SW 1271 (cell line): Measurements from ENCODE around the gene CDH4.

Source experiments
- DNase-seq, 2 experiments: peaks; one replicate each; lab custom pipeline; 2025; lab: John Stamatoyannopoulos, UW

CDH4 gene

DNA sequence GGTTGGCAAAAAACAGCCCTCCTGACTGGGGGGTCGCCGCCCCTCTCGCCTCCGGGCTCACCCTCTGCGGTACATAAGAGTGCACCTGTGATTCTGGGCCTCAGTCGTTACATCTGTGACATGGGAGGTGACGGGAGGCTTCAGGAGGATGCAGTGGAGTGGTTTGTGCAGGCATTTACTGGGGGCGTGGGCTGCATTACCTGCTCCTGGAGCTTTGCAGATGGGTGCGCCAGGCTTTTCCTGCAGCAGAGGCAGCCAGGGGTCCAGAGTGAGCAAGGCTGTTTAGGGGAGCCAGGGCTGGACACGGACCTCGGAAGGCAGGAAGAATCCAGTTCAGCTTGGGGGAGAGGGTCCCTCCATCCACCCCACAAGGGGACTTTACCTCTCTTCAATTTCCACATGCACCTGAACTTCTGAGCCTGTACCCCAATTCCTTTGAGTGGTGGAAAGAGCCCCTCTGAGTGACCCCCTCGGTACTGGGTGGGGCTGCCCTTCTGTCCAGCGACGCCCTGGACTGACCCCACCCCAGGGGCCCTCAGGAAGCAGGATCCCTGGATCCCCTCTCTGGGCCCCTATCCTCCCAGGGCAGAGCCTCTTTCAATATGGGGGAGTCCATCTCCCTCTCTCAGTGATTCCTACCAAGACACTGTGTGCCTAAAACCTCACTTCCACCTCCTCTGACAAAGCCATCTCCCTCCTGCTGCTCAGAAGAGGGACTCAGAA lies 679.6 kb downstream of the CDH4 start:
- no peak for DNase-seq

DNA sequence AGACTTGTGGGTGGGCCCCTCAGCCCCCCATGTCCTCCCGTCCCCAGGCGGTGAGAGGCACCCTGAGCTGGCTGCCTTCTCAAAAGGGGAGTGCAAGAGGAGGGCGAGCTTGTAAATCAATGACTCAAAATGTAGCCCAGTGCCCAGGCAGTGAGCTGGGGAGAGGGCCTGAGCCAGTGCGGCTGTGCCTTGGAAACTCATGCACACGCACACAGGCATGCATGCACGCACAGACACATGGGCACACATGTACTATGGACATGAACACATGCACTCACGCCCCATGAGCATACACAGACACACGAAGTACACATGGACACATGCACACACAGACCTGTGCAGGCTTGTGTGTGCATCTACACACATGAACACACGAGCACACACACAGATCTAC lies 680.1 kb downstream of the CDH4 start:
- no peak for DNase-seq

DNA sequence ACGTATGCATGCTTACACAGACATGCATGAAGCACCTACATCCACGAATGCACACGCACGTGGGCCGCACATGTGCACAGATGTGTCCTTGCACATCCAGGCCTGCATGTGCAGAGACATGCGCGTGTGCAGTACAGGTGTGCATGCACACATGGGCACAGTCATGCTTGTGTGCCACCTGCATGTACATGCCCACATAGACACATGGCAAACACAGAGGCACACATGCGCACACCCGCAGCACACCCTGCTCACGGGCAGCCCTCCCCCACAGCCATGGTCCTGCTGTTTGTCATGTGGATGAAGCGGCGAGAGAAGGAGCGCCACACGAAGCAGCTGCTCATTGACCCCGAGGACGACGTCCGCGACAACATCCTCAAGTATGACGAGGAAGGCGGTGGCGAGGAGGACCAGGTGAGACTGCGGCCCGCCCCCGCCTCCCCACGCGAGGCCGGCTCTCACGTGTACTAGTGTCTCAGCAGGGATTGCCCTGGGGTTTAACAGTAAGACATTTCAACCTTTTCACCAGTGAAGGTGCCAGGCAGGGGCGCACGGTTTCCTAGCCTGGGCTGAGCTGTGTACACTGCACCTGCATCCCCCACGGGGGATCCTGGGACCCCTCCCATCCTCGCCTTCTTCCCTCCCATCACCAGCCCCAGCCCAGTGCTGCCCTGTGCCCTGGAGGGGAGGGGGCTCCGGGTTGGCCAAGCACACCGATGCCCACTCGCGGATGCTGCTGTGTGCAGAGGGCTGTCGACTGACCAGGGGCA lies 680.8 kb downstream of the CDH4 start:
- DNase-seq: no peak

GRCh38 chr20:61933481-61933950 lies 681.5 kb downstream of the CDH4 start:
- no peak for DNase-seq

- no peak for DNase-seq
Observed at GRCh38 chr20:61933951-61934715, 682.1 kb downstream of the CDH4 start.

- no peak for DNase-seq
Observed at GRCh38 chr20:61934716-61935530, 682.9 kb downstream of the CDH4 start.

- no peak for DNase-seq
Observed at GRCh38 chr20:61935926-61936700, 684.1 kb downstream of the CDH4 start.

GRCh38 chr20:61936701-61937131 lies 684.7 kb downstream of the CDH4 start:
- DNase-seq: no peak

DNA sequence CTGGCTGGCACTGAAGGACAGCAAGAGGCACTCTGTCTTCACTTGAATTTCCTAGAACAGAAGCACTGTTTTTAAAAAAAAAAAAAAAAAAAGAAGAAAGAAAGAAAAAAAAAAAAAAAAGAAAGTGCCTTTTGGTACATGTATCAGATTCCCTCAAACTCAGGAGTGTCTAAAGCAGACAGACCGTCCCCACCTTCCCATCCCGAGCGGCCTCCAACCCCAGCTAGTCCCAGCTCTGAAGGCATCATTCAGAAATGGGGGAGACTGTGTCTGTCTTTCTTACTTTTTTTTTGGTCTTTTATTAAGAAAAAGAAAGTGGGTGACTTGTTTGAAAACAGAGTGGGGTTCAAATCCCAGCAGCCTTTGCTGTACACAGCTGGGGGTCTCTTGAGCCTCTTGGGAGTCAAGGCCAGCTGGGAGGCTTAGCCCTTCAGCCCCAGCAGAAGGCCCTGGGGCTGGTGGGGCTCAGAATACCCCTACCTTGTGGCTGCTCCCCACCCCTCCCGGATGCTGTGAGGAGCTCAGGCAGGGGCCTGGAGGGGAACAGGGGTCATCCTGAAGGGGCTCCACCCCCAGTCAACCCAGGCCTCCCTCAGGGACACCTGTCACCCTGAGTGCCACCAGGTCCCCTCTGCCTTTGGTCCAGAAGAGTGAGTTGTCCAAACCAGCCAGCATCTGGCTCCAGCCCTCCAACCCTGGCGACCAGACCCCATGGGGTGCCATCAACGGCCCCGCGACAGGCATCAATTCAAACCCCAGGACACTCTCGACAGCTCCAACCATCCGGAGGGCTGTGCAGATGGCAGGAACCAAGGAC lies 685.3 kb downstream of the CDH4 start:
- no peak for DNase-seq

DNA sequence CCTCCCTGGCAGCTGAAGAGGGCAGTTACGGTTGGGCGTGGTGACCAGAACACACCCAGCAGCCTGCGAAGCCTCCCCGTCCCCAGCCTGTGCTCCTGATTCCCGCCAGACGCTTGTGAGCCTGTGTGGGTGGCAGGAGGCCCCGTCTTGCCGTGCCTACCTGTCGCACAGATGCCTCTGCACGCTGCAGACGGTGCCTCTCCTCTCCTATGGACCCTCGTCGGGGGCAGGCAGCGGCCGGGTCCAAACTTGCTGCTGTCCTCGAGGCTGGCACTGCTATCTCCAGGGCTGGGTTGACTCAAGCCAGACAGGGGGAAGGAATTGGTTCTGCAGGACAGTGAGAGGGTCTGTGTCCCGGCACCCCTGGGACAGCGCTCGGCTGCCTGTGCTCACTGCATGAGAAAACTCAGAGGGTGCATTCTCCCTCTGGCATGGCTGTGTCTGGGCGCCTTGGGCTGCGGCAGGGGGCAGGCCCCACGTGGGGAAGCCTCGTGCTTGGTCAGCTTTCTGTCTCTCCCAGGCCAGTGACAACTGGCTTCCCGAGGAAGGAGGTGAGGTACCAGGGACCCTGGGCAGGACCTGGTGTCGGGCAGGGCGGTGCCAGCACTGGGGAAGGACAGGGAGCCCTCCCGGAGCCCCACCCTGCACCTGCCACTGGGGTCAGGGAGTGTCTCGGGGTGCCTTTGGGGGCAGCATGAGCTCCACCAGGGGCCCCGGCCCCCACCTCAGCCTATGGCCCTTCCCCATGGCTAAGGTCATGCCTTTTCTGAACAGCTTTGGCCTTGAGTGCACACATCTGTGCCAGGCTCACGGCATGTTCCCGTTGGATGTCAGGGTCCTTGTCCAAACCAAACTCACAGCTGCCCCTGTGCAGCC lies 686.1 kb downstream of the CDH4 start:
- no peak for DNase-seq

- DNase-seq: no peak
Observed at GRCh38 chr20:61938839-61939690, 687.0 kb downstream of the CDH4 start.

DNA sequence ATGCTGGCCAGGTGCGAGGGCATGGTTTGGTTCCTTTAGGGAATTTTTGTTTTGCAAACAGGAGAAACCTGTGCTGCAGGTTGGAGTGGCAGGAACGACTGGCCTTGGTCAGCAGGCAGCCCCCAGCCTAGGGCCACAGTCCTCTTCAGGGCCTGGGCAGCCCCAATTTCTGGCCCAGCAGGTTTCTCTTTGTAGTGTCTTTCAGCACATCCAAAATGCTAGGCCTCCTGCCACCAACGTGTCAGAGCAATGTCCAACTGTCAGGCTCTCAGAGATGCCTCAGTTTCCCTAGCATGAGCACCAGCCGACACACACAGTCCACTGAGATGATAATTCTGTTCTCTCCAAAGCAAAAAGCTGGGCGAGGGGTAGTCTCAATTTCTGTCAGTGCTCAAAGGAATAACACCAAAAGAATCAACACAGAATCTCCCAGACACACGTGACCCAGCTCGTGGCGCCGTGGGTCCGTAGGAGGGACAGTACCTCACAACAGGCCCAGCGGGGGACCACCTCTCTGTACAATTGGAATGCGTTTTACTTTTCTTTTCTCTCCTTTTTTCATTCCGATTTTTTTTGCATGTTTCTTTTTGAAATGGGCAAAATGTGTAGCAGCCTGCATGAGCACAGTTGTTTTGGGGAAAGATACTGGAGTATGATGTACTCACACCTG lies 687.8 kb downstream of the CDH4 start:
- no peak for DNase-seq

GRCh38 chr20:61940491-61940890 lies 688.4 kb downstream of the CDH4 start:
- no peak for DNase-seq

DNA sequence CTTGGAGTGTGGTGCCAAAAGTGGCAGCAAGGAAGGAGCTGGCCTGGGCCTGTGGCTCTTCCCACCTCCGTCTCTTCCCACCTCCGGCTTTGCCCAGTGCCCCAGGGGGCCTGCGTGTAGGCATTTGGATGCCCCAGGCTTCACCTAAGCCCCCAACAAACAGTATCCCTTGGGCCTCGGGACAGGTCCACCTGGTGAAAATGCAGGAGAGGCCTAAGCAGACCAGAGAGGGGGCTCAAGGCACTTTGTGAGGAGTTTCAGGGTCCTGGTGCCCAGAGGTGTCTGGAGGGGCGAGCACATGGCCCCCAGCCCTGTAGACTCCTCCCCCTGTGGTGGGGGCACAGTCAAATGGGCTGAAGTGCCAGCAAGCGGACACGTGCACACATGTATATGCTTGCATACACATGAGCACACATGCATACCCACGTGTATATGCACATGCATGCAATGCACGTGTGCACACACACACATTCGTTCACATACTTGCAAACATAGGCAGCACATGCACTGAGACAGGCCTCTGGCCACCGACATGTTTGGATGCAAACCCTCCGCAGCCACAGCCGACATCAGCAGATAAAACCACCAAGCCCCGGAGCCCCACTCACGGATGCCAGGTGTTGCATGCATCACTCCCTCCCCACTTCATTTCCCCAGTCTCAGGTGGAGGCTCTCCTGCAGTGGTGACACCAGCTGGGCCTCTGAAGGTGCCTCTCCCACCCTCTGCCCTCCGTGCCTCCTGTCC lies 689.1 kb downstream of the CDH4 start:
- no peak for DNase-seq

DNA sequence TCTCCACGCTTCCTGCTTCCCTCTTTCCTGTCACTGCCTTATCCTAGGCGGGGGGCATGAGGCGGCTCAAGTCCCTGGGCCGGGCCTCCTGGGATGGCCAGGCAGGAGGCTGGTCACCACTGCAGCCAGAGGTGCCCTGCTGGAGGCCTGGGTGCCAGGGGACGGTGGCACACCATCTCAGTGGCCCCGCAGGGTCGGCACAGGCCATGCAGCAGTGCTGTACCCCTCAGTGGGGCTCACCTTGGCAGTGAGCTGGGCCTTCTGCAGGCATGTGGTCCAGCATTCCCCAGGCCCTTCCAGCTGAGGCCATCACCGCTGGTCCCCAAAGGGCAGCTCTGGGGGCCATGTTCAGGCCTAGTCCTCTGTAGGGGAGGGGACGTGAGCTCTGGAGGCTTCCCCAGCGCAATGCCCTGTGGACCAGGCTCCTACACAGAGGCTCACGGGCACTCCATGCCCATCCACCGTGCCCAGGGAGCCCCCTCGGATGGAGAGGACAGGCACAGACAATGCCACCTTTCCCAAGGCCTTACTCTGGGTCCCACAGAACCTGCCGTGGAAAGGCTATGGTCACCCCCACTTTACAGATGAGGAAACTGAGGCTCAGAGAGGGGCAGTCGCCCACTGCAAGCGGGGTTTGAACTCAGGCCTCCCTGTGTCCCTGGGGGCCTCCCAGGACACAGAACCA lies 689.8 kb downstream of the CDH4 start:
- DNase-seq: no peak

DNA sequence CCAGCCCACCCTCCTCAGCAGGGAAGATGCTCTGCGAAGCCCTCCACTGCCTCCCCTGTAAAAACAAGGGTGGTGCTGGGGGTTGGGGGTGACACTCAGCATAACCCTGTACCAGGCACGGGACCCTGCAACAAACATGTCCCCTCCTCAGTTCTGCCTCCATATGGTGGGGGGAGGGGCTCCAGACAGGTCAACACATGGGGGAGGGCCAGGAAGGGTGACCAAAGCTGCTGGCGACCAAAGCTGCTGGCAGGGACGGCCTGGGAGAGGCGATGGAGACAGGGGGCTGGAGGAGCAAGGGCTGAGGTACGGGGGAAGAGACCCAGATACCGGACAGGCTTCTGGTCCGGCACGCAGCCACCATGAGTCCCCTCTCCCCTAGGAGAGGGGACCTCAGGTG lies 690.5 kb downstream of the CDH4 start:
- DNase-seq: no peak
